UCSD-AML1 (cell line): ENCODE results near the gene AFDN.
"Not testable (repeated sequence)": the region's sequence is repeated elsewhere in the genome, so short reads cannot be mapped to it uniquely, and the experiment has no call there.

Experiments used
- DNase-seq: peaks from one replicate; lab custom pipeline; 2025; ENCODE audit not compliant: unreplicated experiment; lab: John Stamatoyannopoulos, UW

The AFDN gene

GRCh38 chr6:167949121-167949684 is 122.5 kb downstream of the AFDN start:
- DNase-seq, result no peak

- DNase-seq, result no peak
Observed at GRCh38 chr6:167951781-167952511, 125.2 kb downstream of the AFDN start.

GRCh38 chr6:167952512-167952859 is 125.8 kb downstream of the AFDN start:
- DNase-seq, result no peak

GRCh38 chr6:167953551-167953950 is 126.8 kb downstream of the AFDN start:
- DNase-seq, result no peak

GRCh38 chr6:167954151-167954550 is 127.4 kb downstream of the AFDN start:
- no peak for DNase-seq

GRCh38 chr6:167956491-167956890 is 129.8 kb downstream of the AFDN start:
- DNase-seq, result no peak

GRCh38 chr6:167956983-167957492 is 130.3 kb downstream of the AFDN start:
- no peak for DNase-seq

- DNase-seq, result no peak
Observed at GRCh38 chr6:167957626-167958025, 130.9 kb downstream of the AFDN start.

GRCh38 chr6:167960579-167960978 is 133.9 kb downstream of the AFDN start:
- no peak for DNase-seq

GRCh38 chr6:167962711-167963110 is 136.0 kb downstream of the AFDN start:
- no peak for DNase-seq

GRCh38 chr6:167963589-167964057 is 136.9 kb downstream of the AFDN start:
- no peak for DNase-seq

GRCh38 chr6:167965592-167966539 is 139.2 kb downstream of the AFDN start:
- DNase-seq, result no peak

GRCh38 chr6:167966540-167966905 is 139.8 kb downstream of the AFDN start:
- no peak for DNase-seq

- DNase-seq, result peak; percentile 25
Observed at GRCh38 chr6:167968091-167968490, 141.4 kb downstream of the AFDN start.

GRCh38 chr6:167970230-167970629 is 143.5 kb downstream of the AFDN start:
- DNase-seq, result no peak

- DNase-seq, result no peak
Observed at GRCh38 chr6:167972193-167972592, 145.5 kb downstream of the AFDN start.

GRCh38 chr6:167973148-167973885 is 146.6 kb downstream of the AFDN start:
- no peak for DNase-seq

- no peak for DNase-seq
Observed at GRCh38 chr6:167974640-167975344, 148.1 kb downstream of the AFDN start.

GRCh38 chr6:167975458-167975857 is 148.7 kb downstream of the AFDN start:
- DNase-seq, result no peak

- DNase-seq, result not testable (repeated sequence)
Observed at GRCh38 chr6:167976116-167976657, 149.5 kb downstream of the AFDN start.
